A549 (cell line): Measurements from ENCODE around the gene CPED1. TPM values are rescaled to one million over a fixed set of nuclear protein-coding genes. Genes with fewer than 3 reads are reported as not detected.

ENCODE experiments used
- ATAC-seq, 2 experiments: fragments of 200-7000 bp in 1 of 2; fragments of >200 bp in 1 of 2; cut with Nextera tagmentation in 1 of 2; cut with Tn5 transposase in 1 of 2; 3 replicates each; pipeline versions ENCODE4 v1.8.0 to v1.9.1; 2018 to 2020; ENCODE audit warnings: mild to moderate bottlenecking in 1 of 2, moderate library complexity in 1 of 2
- CTCF ChIA-PET: fragments of 300-600 bp; sonication (Branson Sonifier 250); formaldehyde crosslinking; extraction: SDS; loops from one replicate; lab custom pipeline; 2021; ENCODE audit warnings: antibody characterized with exemption, inconsistent platforms; lab: Yijun Ruan, JAX
- POLR2A ChIA-PET: fragments of 350-600 bp; formaldehyde crosslinking; extraction: SDS; loops from one replicate; lab custom pipeline; 2021; ENCODE audit warnings: antibody characterized with exemption, inconsistent platforms; lab: Yijun Ruan, JAX
- DNase-seq, 2 experiments: peaks; one replicate each; pipeline versions ENCODE4 v3.0.0 to v3.0.0-alpha.2; 2011 to 2016; ENCODE audit warnings: low read depth in 1 of 2, low spot score in 1 of 2
- FAIRE-seq: peaks from 2 replicates; lab custom pipeline; 2011; peaks lifted over from hg19 to GRCh38; lab: Jason Lieb, UNC
- H3K27ac ChIP-seq, 2 experiments: fragments of >200 bp; sonication (Bioruptor Twin); formaldehyde crosslinking; 3 replicates each; pipeline ENCODE4 v1.5.1; 2016 to 2017
- H3K4me1 ChIP-seq: fragments of >200 bp; sonication (Bioruptor Twin); formaldehyde crosslinking; 3 replicates; pipeline ENCODE4 v1.6.1; 2016
- H3K4me2 ChIP-seq: fragments of >200 bp; sonication (Bioruptor Twin); formaldehyde crosslinking; 3 replicates; pipeline ENCODE4 v1.6.1; 2016
- H3K4me3 ChIP-seq: fragments of >200 bp; sonication (Bioruptor Twin); formaldehyde crosslinking; 3 replicates; pipeline ENCODE4 v1.5.1; 2016
- H3K9me3 ChIP-seq: fragments of >200 bp; sonication (Bioruptor Twin); formaldehyde crosslinking; 3 replicates; pipeline ENCODE4 v1.6.1; 2016
- ATOH8 ChIP-seq: fragments of 250-450 bp; sonication (Bioruptor Pico); IDR thresholded peaks from 2 replicates; pipeline ENCODE4 v1.5.0; 2020; ENCODE audit warnings: low read depth, mild to moderate bottlenecking, moderate library complexity
- BHLHE40 ChIP-seq: IDR thresholded peaks from 2 replicates; pipeline ENCODE4 v1.6.1; 2012; ENCODE audit warnings: low read depth, low read length, inconsistent platforms
- CBX2 ChIP-seq: fragments of 200-600 bp; sonication (generic); IDR thresholded peaks from 2 replicates; pipeline ENCODE4 v1.6.1; 2016; ENCODE audit warnings: low read depth, mild to moderate bottlenecking, borderline replicate concordance
- CHD2 ChIP-seq: fragments of 150-350 bp; IDR thresholded peaks from 2 replicates; pipeline ENCODE4 v1.6.1; 2014; ENCODE audit warnings: low read length; ENCODE audit not compliant: partially characterized antibody
- CHD4 ChIP-seq: fragments of 200-600 bp; sonication (generic); IDR thresholded peaks from 2 replicates; pipeline ENCODE4 v1.6.1; 2016; ENCODE audit warnings: antibody characterized with exemption, mild to moderate bottlenecking, borderline replicate concordance
- EHF ChIP-seq: fragments of 250-450 bp; sonication (Bioruptor Pico); IDR thresholded peaks from 2 replicates; pipeline ENCODE4 v1.5.0; 2020; ENCODE audit warnings: mild to moderate bottlenecking
- ELK1 ChIP-seq: fragments of 150-350 bp; IDR thresholded peaks from 2 replicates; pipeline ENCODE4 v1.6.1; 2014; ENCODE audit warnings: low read depth, mild to moderate bottlenecking, low read length
- EP300 ChIP-seq, 2 experiments: fragments of >200 bp; sonication (Bioruptor Twin); formaldehyde crosslinking; IDR thresholded peaks; 2 replicates in 1 of 2; 3 replicates in 1 of 2; pipeline ENCODE4 v1.6.1; 2016 to 2017
- ESRRA ChIP-seq: fragments of 150-350 bp; IDR thresholded peaks from 2 replicates; pipeline ENCODE4 v1.6.1; 2014; ENCODE audit warnings: mild to moderate bottlenecking, low read length, borderline replicate concordance
- FOSL2 ChIP-seq, 2 experiments: fragments of 450-650 bp in 1 of 2; fragments of >200 bp in 1 of 2; sonication (Bioruptor Twin) in 1 of 2; formaldehyde crosslinking; IDR thresholded peaks; 2 replicates each; pipeline versions ENCODE4 v1.5.0 to v1.6.1; 2016 to 2020; ENCODE audit warnings: mild to moderate bottlenecking in 1 of 2, moderate library complexity in 1 of 2
- FOXS1 ChIP-seq: fragments of 250-450 bp; sonication (Bioruptor Pico); IDR thresholded peaks from 2 replicates; pipeline ENCODE4 v1.5.0; 2020; ENCODE audit warnings: mild to moderate bottlenecking, moderate library complexity
- GATA3 ChIP-seq: IDR thresholded peaks from 2 replicates; pipeline ENCODE4 v1.6.1; 2012; ENCODE audit warnings: borderline replicate concordance
- HEYL ChIP-seq: fragments of 250-450 bp; sonication (Bioruptor Pico); IDR thresholded peaks from 2 replicates; pipeline ENCODE4 v1.8.0; 2021; ENCODE audit warnings: mild to moderate bottlenecking, moderate library complexity
- HOXA7 ChIP-seq: fragments of 250-450 bp; sonication (Bioruptor Pico); IDR thresholded peaks from 2 replicates; pipeline ENCODE4 v1.5.0; 2020; ENCODE audit warnings: mild to moderate bottlenecking, moderate library complexity
- JUNB ChIP-seq: fragments of >200 bp; sonication (Bioruptor Twin); formaldehyde crosslinking; IDR thresholded peaks from 2 replicates; pipeline ENCODE4 v1.6.1; 2016
- MAFK ChIP-seq: fragments of 450-650 bp; IDR thresholded peaks from 2 replicates; pipeline ENCODE4 v1.6.1; 2014; ENCODE audit not compliant: partially characterized antibody
- NPAS2 ChIP-seq: fragments of 250-450 bp; sonication (Bioruptor Pico); IDR thresholded peaks from 2 replicates; pipeline ENCODE4 v1.8.0; 2022; ENCODE audit warnings: mild to moderate bottlenecking, moderate library complexity, borderline replicate concordance
- PBX3 ChIP-seq: IDR thresholded peaks from 2 replicates; pipeline ENCODE4 v1.6.1; 2012
- PHF8 ChIP-seq: fragments of 200-600 bp; sonication (generic); IDR thresholded peaks from 2 replicates; pipeline ENCODE4 v1.6.1; 2016; ENCODE audit warnings: low read depth, mild to moderate bottlenecking, antibody characterized with exemption, moderate library complexity, borderline replicate concordance
- POLR2AphosphoS2 ChIP-seq: conservative IDR thresholded peaks from 2 replicates; pipeline ENCODE4 v1.6.1; 2012; ENCODE audit warnings: low read length, improper control_type of control experiment, inconsistent platforms
- RAD21 ChIP-seq, 2 experiments: fragments of >200 bp in 1 of 2; sonication (Bioruptor Twin) in 1 of 2; formaldehyde crosslinking in 1 of 2; IDR thresholded peaks in 1 of 2; conservative IDR thresholded peaks in 1 of 2; 2 replicates in 1 of 2; 3 replicates in 1 of 2; pipeline ENCODE4 v1.6.1; 2012 to 2018; ENCODE audit warnings: inconsistent platforms in 1 of 2
- RCOR1 ChIP-seq: fragments of 150-350 bp; IDR thresholded peaks from 2 replicates; pipeline ENCODE4 v1.6.1; 2014; ENCODE audit warnings: antibody characterized with exemption, low read length, low read depth
- REST ChIP-seq: fragments of 200-600 bp; sonication (generic); IDR thresholded peaks from 2 replicates; pipeline ENCODE4 v1.6.1; 2016; ENCODE audit warnings: antibody characterized with exemption, mild to moderate bottlenecking, moderate library complexity
- RFX5 ChIP-seq: fragments of 450-650 bp; IDR thresholded peaks from 2 replicates; pipeline ENCODE4 v1.7.1; 2014; ENCODE audit warnings: antibody characterized with exemption, mild to moderate bottlenecking, moderate library complexity
- SMC3 ChIP-seq: fragments of >200 bp; sonication (Bioruptor Twin); formaldehyde crosslinking; IDR thresholded peaks from 3 replicates; pipeline ENCODE4 v1.6.1; 2018; ENCODE audit warnings: inconsistent platforms
- TP53 ChIP-seq: fragments of 250-450 bp; sonication (Bioruptor Pico); IDR thresholded peaks from 2 replicates; pipeline ENCODE4 v1.5.0; 2021; ENCODE audit warnings: mild to moderate bottlenecking, moderate library complexity
- ZSCAN20 ChIP-seq: fragments of 250-450 bp; sonication (Bioruptor Pico); IDR thresholded peaks from 2 replicates; pipeline ENCODE4 v1.8.0; 2022; ENCODE audit warnings: mild to moderate bottlenecking, moderate library complexity
- WGBS: methylation state at CpG from one replicate; pipeline ENCODE4 v1.1.6; 2017; ENCODE audit errors: missing lambda C conversion rate; 5-methylcytosine and 5-hydroxymethylcytosine counted together
- polyA plus RNA-seq, 4 experiments: library from polyadenylated mRNA; depleted of rRNA in 3 of 4; stranded (reverse); fragments of >200 nt; fragmentation: RNase III in 1 of 4; extraction: RNeasy Plus Mini Kit Qiagen cat#74134 plus additional on column Dnase treatment in 1 of 4; gene quantifications; 2 replicates in 3 of 4; 3 replicates in 1 of 4; pipeline ENCODE4 v1.2.3, GENCODE V29; 2011 to 2017
- TF ChIP-seq, protein P1 (sequence below): IDR thresholded peaks from 2 replicates; pipeline ENCODE4 v1.6.1; 2012
- TF ChIP-seq, protein P2 (sequence below): fragments of >200 bp; sonication (Bioruptor Twin); formaldehyde crosslinking; IDR thresholded peaks from 3 replicates; pipeline ENCODE4 v1.5.1; 2016

CPED1 gene
- polyA plus RNA-seq, 2 of the 4 experiments (the other 2 are of a cell fraction): 0.03 TPM; not detected in 1

DNA sequence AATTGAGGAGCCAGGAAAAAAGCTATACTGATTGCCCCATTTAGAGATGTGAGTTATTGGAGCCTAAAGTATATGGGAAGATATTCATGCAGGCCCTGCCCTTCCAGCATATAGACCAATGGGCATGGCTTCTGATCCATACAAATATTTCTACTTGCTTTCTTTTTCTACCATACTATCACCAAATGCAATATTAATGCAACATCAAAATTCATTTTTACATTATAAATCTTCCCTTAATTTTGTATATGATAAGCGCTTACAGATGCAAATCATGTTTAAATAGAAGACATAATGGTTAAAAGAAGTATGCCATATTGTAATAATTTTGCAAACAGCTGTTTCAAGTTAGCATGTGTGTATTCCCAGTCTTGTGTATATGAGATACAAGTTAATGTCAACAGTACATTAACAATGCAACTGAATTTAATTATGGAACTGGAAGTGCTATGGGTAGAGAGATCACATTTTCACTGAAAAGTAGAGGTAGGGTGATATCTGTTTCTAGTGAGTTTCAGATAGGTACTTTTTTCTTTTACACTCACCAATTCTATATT is 315.7 kb downstream of the CPED1 start:
- Histone ChIP-seq H3K4me3 (no peak overlapping the region), H3K4me2 (no peak overlapping the region), H3K4me1 (no peaks in the 10 kb centered on the region), H3K9me3 (no peaks in the 10 kb centered on the region), H3K27ac (no peak overlapping the region)
- WGBS: 51% methylated on average over 1 of the region's 1 CpG
- DNase-seq: no peak
- TF ChIP-seq RAD21 (conservative IDR thresholded peaks at IDR 0.05 in 1 of 2, IDR thresholded peaks at IDR 0.05 in 1 of 2): no peak
- TF ChIP-seq MAFK: no peak
- TF ChIP-seq, protein P1, sequence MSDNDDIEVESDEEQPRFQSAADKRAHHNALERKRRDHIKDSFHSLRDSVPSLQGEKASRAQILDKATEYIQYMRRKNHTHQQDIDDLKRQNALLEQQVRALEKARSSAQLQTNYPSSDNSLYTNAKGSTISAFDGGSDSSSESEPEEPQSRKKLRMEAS: no peak
- TF ChIP-seq CBX2: no peak
- no peak for TF ChIP-seq POLR2AphosphoS2
- TF ChIP-seq ATOH8 (CRISPR knock-in tag): no peak
- TF ChIP-seq EHF: no peak
- TF ChIP-seq RCOR1: no peak
- TF ChIP-seq RFX5: no peak
- TF ChIP-seq, protein P2, sequence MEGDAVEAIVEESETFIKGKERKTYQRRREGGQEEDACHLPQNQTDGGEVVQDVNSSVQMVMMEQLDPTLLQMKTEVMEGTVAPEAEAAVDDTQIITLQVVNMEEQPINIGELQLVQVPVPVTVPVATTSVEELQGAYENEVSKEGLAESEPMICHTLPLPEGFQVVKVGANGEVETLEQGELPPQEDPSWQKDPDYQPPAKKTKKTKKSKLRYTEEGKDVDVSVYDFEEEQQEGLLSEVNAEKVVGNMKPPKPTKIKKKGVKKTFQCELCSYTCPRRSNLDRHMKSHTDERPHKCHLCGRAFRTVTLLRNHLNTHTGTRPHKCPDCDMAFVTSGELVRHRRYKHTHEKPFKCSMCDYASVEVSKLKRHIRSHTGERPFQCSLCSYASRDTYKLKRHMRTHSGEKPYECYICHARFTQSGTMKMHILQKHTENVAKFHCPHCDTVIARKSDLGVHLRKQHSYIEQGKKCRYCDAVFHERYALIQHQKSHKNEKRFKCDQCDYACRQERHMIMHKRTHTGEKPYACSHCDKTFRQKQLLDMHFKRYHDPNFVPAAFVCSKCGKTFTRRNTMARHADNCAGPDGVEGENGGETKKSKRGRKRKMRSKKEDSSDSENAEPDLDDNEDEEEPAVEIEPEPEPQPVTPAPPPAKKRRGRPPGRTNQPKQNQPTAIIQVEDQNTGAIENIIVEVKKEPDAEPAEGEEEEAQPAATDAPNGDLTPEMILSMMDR: no peak
- no peak for TF ChIP-seq CHD4
- no peak for TF ChIP-seq TP53 (CRISPR knock-in tag)
- TF ChIP-seq HEYL (CRISPR knock-in tag): no peak
- TF ChIP-seq GATA3: no peak
- TF ChIP-seq ZSCAN20 (CRISPR knock-in tag): no peak
- no peak for TF ChIP-seq EP300 (IDR thresholded peaks at IDR 0.05)
- TF ChIP-seq SMC3: no peak
- TF ChIP-seq NPAS2 (CRISPR knock-in tag): no peak
- no peak for TF ChIP-seq FOSL2 (IDR thresholded peaks at IDR 0.05)
- TF ChIP-seq FOSL2 (CRISPR knock-in tag; IDR thresholded peaks at IDR 0.05): no peak
- TF ChIP-seq JUNB: no peak
- no peak for ATAC-seq
- FAIRE-seq: no peak
- POLR2A ChIA-PET: no interaction called here
- CTCF ChIA-PET: no interaction called here

DNA sequence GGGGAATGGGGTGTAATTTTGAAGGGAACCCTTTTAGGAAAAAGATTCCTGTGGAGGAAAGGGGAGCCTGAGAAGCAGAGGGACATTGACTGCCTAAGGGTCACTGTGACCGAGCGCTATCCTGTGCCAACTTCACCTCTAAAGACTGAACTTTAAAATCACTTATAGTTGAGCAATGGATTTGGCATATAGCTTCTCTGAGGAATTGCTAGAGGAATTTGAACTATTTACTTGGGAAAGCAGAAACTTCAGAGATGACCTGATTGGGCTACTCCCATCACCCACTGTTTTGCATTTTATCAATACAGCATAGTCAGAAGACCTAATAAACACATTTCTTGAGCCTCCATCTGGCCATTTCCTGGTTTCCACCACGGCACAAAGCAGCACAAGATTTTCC is 316.6 kb downstream of the CPED1 start:
- Histone ChIP-seq H3K4me1 (no peaks in the 10 kb centered on the region), H3K4me2 (no peak overlapping the region), H3K27ac (no peak overlapping the region), H3K4me3 (no peak overlapping the region), H3K9me3 (no peaks in the 10 kb centered on the region)
- ChIA-PET POLR2A (no interaction called here), CTCF (no interaction called here)
- no peak for ATAC-seq
- FAIRE-seq: no peak
- TF ChIP-seq REST: no peak
- TF ChIP-seq HEYL (CRISPR knock-in tag): no peak
- no peak for TF ChIP-seq CHD2
- no peak for TF ChIP-seq PBX3
- no peak for TF ChIP-seq FOXS1 (CRISPR knock-in tag)
- TF ChIP-seq ESRRA: no peak
- no peak for TF ChIP-seq PHF8
- TF ChIP-seq BHLHE40: no peak
- TF ChIP-seq HOXA7 (CRISPR knock-in tag): no peak
- no peak for TF ChIP-seq ELK1
- no peak for TF ChIP-seq FOSL2 (IDR thresholded peaks at IDR 0.05)
- TF ChIP-seq FOSL2 (CRISPR knock-in tag; IDR thresholded peaks at IDR 0.05): no peak
- WGBS: 46% methylated on average over 3 of the region's 3 CpGs
- no peak for DNase-seq
